Rectal smooth muscle tissue (tissue), 1 donor: ENCODE measurements around the gene STAG3.

Source experiments
- H3K27ac ChIP-seq: one replicate; pipeline ENCODE4 v1.7.0; 2013; ENCODE audit warnings: low read depth, low read length, inconsistent platforms
- H3K27me3 ChIP-seq: one replicate; pipeline ENCODE4 v1.7.0; 2013; ENCODE audit warnings: low read length; ENCODE audit not compliant: control insufficient read depth, insufficient read depth
- H3K36me3 ChIP-seq: one replicate; pipeline ENCODE4 v1.7.0; 2013; ENCODE audit warnings: low read length; ENCODE audit not compliant: control insufficient read depth, insufficient read depth
- H3K4me1 ChIP-seq: one replicate; pipeline ENCODE4 v1.7.0; 2013; ENCODE audit warnings: low read length; ENCODE audit not compliant: control insufficient read depth, insufficient read depth
- H3K4me3 ChIP-seq: one replicate; pipeline ENCODE4 v1.7.0; 2013; ENCODE audit warnings: low read length
- H3K9ac ChIP-seq: one replicate; pipeline ENCODE4 v1.7.0; 2013; ENCODE audit warnings: low read length

The STAG3 gene

GRCh38 chr7:100158229-100159098 is 19.3 kb upstream of the STAG3 start, which contains the start of gene TRAPPC14:
TSS of gene TRAPPC14 (minus strand) at chr7:100158723. CDS start at chr7:100158499, 224 bp downstream.
- H3K4me1 ChIP-seq, result peaks cover 5% of the 10 kb centered on the region

GRCh38 chr7:100159099-100159623 is 18.6 kb upstream of the STAG3 start:
- Histone ChIP-seq H3K27me3 (no peaks in the 10 kb centered on the region), H3K36me3 (peaks cover 7% of the 10 kb centered on the region), H3K4me1 (peaks cover 5% of the 10 kb centered on the region), H3K9ac (no peak overlapping the region), H3K27ac (peak overlapping the region; percentile 72), H3K4me3 (peak overlapping the region; percentile 77)

More at GRCh38 chr7:100158229-100159098, 19.3 kb upstream of the STAG3 start, which contains the start of gene TRAPPC14:
- Histone ChIP-seq H3K4me3 (peak within 1 kb of the TSS; percentile 77), H3K9ac (peak within 1 kb of the TSS; percentile 75), H3K36me3 (peaks cover 13% of the 10 kb centered on the region), H3K27me3 (no peaks in the 10 kb centered on the region), H3K27ac (peak within 1 kb of the TSS; percentile 72)

- Histone ChIP-seq H3K9ac (no peak overlapping the region), H3K27me3 (no peaks in the 10 kb centered on the region), H3K4me1 (peaks cover 5% of the 10 kb centered on the region), H3K4me3 (no peak overlapping the region), H3K36me3 (peaks cover 7% of the 10 kb centered on the region), H3K27ac (no peak overlapping the region)
Observed at GRCh38 chr7:100160067-100160466, 17.7 kb upstream of the STAG3 start.

- no peaks in the 10 kb centered on the region for H3K27me3 ChIP-seq
- no peaks in the 10 kb centered on the region for H3K4me1 ChIP-seq
- no peaks in the 10 kb centered on the region for H3K36me3 ChIP-seq
- H3K4me3 ChIP-seq, result no peak overlapping the region
- no peak overlapping the region for H3K27ac ChIP-seq
- no peak overlapping the region for H3K9ac ChIP-seq
Observed at GRCh38 chr7:100163006-100163531, 14.6 kb upstream of the STAG3 start.

GRCh38 chr7:100163871-100164270 is 13.8 kb upstream of the STAG3 start:
- Histone ChIP-seq H3K9ac (no peak overlapping the region), H3K4me1 (no peaks in the 10 kb centered on the region), H3K36me3 (no peaks in the 10 kb centered on the region), H3K27me3 (no peaks in the 10 kb centered on the region), H3K27ac (no peak overlapping the region), H3K4me3 (no peak overlapping the region)

GRCh38 chr7:100166317-100166940 is 11.3 kb upstream of the STAG3 start:
- Histone ChIP-seq H3K4me1 (no peaks in the 10 kb centered on the region), H3K9ac (no peak overlapping the region), H3K4me3 (no peak overlapping the region), H3K36me3 (no peaks in the 10 kb centered on the region), H3K27ac (no peak overlapping the region), H3K27me3 (no peaks in the 10 kb centered on the region)

GRCh38 chr7:100166970-100167911 is 10.5 kb upstream of the STAG3 start:
- Histone ChIP-seq H3K27ac (no peak overlapping the region), H3K4me3 (peak overlapping the region; percentile 72), H3K4me1 (no peaks in the 10 kb centered on the region), H3K36me3 (no peaks in the 10 kb centered on the region), H3K9ac (no peak overlapping the region), H3K27me3 (no peaks in the 10 kb centered on the region)

- peak overlapping the region; percentile 35 for H3K27ac ChIP-seq
- no peaks in the 10 kb centered on the region for H3K4me1 ChIP-seq
- H3K36me3 ChIP-seq, result no peaks in the 10 kb centered on the region
- peak overlapping the region; percentile 16 for H3K9ac ChIP-seq
- peak overlapping the region; percentile 72 for H3K4me3 ChIP-seq
- no peaks in the 10 kb centered on the region for H3K27me3 ChIP-seq
Observed at GRCh38 chr7:100167912-100168323, 9.8 kb upstream of the STAG3 start.

GRCh38 chr7:100169147-100169850 is 8.4 kb upstream of the STAG3 start:
- H3K36me3 ChIP-seq, result no peaks in the 10 kb centered on the region

GRCh38 chr7:100170101-100170897 is 7.4 kb upstream of the STAG3 start:
- Histone ChIP-seq H3K4me3 (no peak overlapping the region), H3K9ac (no peak overlapping the region), H3K27ac (no peak overlapping the region), H3K36me3 (no peaks in the 10 kb centered on the region), H3K27me3 (no peaks in the 10 kb centered on the region), H3K4me1 (no peaks in the 10 kb centered on the region)

More at GRCh38 chr7:100169147-100169850, 8.4 kb upstream of the STAG3 start:
- Histone ChIP-seq H3K4me1 (no peaks in the 10 kb centered on the region), H3K27me3 (no peaks in the 10 kb centered on the region), H3K4me3 (no peak overlapping the region), H3K27ac (no peak overlapping the region), H3K9ac (no peak overlapping the region)
